HG02885 (cell line): ENCODE results near the gene STK39.
"Not testable (repeated sequence)": the region's sequence is repeated elsewhere in the genome, so short reads cannot be mapped to it uniquely, and the experiment has no call there.

Experiments used
- ATAC-seq: cut with Tn5 transposase; IDR thresholded peaks from one replicate; pipeline ENCODE4 v1.9.1; 2021; ENCODE audit warnings: mild to moderate bottlenecking; ENCODE audit not compliant: unreplicated experiment, poor library complexity

The STK39 gene

GRCh38 chr2:168143813-168144212, 103.6 kb downstream of the STK39 start:
- ATAC-seq: no peak

DNA sequence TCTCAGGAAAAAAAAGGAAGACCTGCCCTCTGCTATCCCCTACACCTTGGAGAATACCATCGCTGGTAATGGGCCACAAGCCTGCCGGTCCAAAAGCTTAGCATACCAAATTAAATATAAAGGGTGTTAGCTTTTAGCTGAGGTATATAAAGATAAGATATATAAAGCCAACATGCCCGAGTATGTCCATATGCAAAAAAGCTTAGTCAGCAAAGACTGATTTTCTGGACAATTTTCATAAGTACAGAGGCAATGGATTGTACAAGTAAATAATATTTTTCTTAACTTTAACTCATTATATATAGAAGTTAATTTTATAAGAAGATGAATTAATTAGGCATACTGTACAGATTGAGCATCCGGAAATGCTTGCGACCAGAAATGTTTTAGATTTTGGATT, 106.5 kb downstream of the STK39 start:
- no peak for ATAC-seq

DNA sequence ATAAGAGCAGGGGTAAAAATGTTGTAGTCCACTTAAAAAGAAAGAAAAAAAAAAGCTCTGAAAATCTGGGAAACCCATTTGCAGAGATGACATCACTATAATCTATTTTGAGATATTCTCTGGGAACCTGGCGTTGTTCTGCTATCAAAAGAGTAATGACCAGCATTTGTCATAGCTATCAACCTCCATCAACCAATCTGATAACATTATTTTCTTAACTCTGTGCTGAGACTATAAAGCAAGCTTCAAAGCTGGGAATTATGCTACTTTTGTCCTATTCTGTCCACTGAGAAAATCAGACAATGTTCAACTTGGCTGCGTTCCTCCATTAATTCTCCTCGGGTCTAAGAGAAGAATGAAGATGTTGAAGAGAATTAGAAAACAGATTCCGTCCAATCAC, 107.5 kb downstream of the STK39 start:
- ATAC-seq: no peak

- no peak for ATAC-seq
Observed at GRCh38 chr2:168138901-168139300, 108.5 kb downstream of the STK39 start.

- ATAC-seq: no peak
Observed at GRCh38 chr2:168138374-168138773, 109.0 kb downstream of the STK39 start.

GRCh38 chr2:168137510-168138180, 109.8 kb downstream of the STK39 start:
- ATAC-seq: peak; percentile 54

DNA sequence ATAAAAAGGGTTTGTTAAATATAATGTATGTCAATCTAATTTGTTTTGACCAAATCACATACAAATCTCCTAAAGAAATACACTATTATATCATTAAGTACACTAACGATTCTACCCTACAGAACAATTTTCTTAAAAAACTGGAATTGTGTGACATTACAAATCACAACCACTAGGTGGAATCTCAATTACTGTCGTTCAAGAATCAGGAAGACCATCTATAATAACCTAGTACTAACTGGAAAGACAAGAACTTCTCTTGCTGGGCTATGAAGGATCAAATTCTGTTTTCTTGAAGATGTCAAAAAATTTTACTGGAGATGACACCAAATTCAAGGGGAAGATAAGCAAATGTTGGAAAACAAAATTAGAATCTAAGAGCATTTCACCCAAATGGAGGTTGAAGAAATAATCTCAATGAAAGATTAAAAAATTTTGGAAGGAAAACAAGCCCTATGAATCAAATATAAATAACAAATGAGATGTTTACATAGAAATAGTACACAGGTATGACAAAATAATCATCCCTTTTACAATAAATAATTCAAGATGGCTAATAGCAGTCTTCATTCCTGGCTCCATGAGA, 110.9 kb downstream of the STK39 start:
- peak; percentile 74 for ATAC-seq

GRCh38 chr2:168135630-168136029, 111.8 kb downstream of the STK39 start:
- ATAC-seq: no peak

DNA sequence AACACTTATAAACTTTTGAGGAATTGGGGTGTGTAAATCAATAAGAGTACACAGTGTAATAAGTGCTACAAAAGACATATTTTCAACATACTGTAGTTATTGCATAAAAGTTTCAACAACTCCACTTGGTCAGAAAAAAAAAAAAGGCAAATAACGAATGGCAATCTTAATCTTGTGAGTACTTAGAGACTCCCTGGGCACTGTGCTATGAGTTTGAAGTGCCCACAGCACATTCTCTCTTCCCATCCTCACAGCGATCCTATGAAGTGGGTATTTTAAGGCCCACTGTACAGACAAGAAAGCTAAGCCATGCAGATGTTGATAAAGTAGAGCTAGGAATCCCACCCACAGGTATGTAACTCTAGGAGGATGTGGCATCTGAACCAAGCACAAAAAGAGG, 112.3 kb downstream of the STK39 start:
- ATAC-seq: no peak

DNA sequence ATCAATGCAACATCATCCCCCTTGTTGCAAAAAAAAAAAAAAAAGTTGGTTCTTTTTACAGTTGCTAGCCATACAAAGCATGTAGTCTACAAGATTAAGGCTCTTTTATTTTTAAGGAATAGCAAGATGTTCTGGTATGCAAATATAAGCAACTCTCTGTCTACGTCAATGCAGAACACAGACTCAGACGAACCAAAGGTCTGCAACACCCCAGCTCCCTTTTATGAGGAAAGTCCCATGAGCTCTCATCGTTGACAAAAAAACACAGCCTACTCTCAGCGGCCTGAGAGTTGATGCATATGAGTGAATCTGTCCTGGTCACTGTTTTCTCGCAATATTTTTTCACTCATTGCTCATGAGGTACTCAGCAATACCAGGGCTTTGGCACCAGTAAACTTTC, 112.9 kb downstream of the STK39 start:
- no peak for ATAC-seq

- ATAC-seq: no peak
Observed at GRCh38 chr2:168132389-168132788, 115.0 kb downstream of the STK39 start.

DNA sequence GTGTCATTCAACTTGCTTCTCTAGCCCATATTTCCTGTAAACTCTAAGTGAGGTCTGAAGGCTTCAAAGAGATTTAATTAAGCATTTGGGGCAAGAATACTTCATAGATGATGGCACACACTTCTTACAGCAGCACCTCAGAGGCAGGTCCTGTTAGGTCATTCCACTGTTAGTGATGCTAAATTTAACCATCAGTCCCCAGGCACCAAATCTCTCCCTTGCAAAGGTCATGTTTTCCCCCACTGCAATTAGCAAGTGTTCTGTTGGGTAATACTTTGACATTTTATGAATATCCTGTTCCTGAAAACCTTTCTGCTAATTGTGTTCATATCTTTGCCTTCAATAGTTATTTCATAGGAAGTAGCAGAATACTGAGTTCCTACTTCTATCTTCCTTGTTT, 117.0 kb downstream of the STK39 start:
- no peak for ATAC-seq

DNA sequence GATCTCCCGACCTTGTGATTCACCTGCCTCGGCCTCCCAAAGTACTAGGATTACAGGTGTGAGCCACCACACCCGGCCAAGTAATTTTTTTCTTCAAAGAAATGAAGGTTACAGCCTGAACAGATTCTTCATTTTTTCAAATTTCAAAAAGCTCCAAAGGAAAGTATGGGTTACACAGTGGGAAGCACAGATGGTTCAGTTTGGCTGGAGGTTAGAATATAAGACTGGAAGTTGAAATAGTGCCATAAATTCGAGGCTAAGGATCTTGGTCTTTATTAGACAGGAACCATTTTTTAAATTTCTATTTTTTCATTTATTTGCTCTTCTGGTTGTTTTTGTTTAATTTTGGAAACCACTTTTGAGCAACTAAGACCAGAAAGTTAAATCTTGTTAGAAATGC, 120.0 kb downstream of the STK39 start:
- no peak for ATAC-seq

DNA sequence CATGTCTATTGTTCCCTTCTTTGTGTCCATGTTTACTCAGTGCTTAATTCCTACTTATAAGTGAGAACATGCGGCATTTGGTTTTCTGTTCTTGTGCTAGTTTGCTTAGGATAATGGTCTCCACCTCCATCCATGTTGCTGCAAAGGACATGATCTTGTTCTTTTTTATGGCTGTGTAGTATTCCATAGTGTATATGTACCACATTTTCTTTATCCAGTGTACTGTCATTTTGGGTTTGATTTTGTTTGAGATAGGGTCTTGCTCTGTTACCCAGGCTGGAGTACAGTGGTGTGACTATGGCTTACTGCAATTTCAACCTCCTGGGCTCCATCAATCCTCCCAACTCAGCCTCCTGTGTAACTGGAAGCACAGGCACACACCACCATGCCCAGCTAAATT, 125.2 kb downstream of the STK39 start:
- ATAC-seq: not testable (repeated sequence)

DNA sequence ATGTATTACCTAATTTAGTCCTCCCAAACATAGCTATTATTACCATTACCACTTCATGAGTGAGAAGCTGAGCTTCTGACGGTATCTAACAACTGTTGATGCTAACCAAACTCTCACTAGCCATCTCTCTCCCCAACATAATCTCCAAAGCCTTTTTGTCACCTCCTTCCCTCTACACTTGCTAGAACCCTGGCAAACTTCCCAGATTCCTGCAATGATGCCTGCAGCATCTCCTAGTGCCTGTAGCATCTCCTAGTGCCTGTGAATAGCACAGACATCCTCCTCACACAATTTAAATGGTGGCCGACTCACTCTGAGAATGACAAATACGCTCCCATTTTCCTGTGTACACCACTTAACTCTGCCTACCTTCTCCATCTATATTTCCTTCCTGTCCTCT, 126.7 kb downstream of the STK39 start:
- ATAC-seq: no peak

GRCh38 chr2:168120310-168120709, 127.1 kb downstream of the STK39 start:
- no peak for ATAC-seq

DNA sequence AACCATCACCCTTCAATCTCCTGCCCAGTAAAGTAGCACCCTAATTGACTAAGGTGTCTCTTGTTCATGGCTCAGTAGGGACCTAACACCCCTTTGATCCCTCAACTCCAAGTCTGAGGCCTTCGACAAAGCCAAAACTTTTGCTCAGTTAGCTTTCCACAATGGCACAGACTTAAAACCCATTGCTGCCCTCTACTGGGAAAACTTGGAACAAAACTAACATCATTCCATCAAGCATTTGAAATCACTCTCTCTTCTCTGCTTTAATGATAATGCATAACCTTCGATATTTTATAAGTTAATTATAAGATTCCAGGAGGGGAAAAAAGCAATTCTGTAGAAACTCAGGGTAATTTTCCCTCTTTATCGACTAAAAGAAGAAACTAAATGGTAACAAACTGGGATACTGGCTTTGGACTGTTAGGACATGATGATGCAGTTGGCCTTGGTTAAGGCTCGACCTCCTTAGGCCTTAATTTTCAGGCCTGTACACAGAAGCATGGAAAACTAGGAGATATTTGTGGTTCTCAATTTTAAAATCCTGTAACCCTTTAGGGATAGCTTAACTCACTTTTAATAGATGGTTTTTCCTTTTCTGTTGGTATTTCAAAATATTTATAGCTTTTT, 127.8 kb downstream of the STK39 start:
- ATAC-seq: peak; percentile 67

GRCh38 chr2:168118733-168119514, 128.5 kb downstream of the STK39 start:
- ATAC-seq: peak; percentile 78

- ATAC-seq: no peak
Observed at GRCh38 chr2:168116448-168116847, 130.9 kb downstream of the STK39 start.

- ATAC-seq: no peak
Observed at GRCh38 chr2:168114619-168115018, 132.8 kb downstream of the STK39 start.

GRCh38 chr2:168114040-168114439, 133.4 kb downstream of the STK39 start:
- ATAC-seq: no peak
